ENCODE measurements around the gene CD93.

GRCh38 chr20:23128461-23129125 is 42.5 kb upstream of the CD93 start:
- TF ChIP-seq CTCF (IDR thresholded peaks at IDR 0.05) (no peak), POLR2A (IDR thresholded peaks at IDR 0.05) (no peak)

Measured in heart left ventricle (tissue), 13 donors.